Lower leg skin (tissue), 3 donors: ENCODE results near the gene MTARC1.

ENCODE experiments used
- POLR2A ChIP-seq, 2 donors: fragments of 450-650 bp; IDR thresholded peaks; one replicate each; pipeline ENCODE4 v1.6.1; 2016 to 2017; ENCODE audit warnings: antibody characterized with exemption in 2 of 2, mild to moderate bottlenecking in 1 of 2, moderate library complexity in 1 of 2
- TF ChIP-seq, protein P1 (sequence below), 3 donors: fragments of 450-650 bp; IDR thresholded peaks; one replicate each; pipeline ENCODE4 v1.5.1; 2016; ENCODE audit warnings: antibody characterized with exemption in 3 of 3, mild to moderate bottlenecking in 3 of 3, moderate library complexity in 2 of 3

DNA sequence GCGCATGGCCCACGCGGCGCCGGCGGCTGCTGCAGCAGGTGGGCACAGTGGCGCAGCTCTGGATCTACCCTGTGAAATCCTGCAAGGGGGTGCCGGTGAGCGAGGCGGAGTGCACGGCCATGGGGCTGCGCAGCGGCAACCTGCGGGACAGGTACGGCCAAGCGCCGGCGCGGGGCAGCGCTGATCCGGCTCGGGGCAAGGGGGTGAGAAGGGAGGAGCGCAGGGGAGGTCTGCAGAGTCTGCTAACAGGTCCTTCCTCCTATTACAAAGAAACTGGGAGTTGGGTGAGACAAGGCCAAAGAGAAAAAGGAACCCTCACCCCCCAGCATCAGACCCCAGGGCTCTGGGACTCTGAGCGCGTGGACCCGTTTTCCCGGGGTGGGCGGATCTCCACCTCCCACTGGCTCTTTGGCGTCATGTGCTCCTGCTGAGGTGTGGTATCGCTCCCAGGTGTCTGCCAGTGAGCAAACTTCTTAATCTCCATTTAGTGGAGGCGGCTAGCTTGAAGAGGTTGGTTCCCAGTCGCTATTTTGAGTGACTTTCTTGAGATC lies 431 bp downstream of the MTARC1 start:
- TF ChIP-seq, protein P1, sequence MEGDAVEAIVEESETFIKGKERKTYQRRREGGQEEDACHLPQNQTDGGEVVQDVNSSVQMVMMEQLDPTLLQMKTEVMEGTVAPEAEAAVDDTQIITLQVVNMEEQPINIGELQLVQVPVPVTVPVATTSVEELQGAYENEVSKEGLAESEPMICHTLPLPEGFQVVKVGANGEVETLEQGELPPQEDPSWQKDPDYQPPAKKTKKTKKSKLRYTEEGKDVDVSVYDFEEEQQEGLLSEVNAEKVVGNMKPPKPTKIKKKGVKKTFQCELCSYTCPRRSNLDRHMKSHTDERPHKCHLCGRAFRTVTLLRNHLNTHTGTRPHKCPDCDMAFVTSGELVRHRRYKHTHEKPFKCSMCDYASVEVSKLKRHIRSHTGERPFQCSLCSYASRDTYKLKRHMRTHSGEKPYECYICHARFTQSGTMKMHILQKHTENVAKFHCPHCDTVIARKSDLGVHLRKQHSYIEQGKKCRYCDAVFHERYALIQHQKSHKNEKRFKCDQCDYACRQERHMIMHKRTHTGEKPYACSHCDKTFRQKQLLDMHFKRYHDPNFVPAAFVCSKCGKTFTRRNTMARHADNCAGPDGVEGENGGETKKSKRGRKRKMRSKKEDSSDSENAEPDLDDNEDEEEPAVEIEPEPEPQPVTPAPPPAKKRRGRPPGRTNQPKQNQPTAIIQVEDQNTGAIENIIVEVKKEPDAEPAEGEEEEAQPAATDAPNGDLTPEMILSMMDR (IDR thresholded peaks at IDR 0.05), result no peak
- no peak for TF ChIP-seq POLR2A (IDR thresholded peaks at IDR 0.05)
